ENCODE measurements around the gene MCF2L.

DNA sequence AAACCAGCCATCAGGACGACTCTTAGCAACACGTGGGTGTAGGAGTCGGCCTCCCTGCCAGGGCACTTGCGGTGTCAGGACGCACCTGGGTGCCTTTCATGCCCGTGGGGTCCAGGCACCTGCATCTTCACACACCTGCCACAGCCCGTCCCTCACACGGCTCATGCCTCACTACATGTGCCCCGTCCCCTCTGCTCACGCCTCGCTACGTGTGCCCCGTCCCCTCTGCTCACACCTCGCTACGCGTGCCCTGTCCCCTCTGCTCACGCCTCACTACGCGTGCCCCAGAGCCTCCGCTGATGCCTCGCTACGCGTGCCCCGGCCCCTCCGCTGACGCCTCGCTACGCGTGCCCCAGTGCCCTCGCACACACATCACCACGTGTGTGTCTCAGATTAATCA lies 78.6 kb downstream of the MCF2L start:
- no peak for TF ChIP-seq CTCF (conservative IDR thresholded peaks at IDR 0.05; ENCODE audit: low read depth, low read length)
- TF ChIP-seq EZH2 (IDR thresholded peaks at IDR 0.05; ENCODE audit: borderline replicate concordance, low read depth, low read length, poor library complexity, severe bottlenecking) = no peak
